Measurements from ENCODE around the gene PEDS1.

- TF ChIP-seq YY1 (IDR thresholded peaks at IDR 0.05) (peak; percentile 32), ATF3 (IDR thresholded peaks at IDR 0.05) (no peak), CTCF (IDR thresholded peaks at IDR 0.05; ENCODE audit: low read depth, low read length, missing input control) (no peak), MAX (IDR thresholded peaks at IDR 0.05) (no peak), RAD21 (IDR thresholded peaks at IDR 0.05) (no peak), TAF1 (conservative IDR thresholded peaks at IDR 0.05) (no peak), NR2F2 (IDR thresholded peaks at IDR 0.05) (no peak), SP1 (IDR thresholded peaks at IDR 0.05) (no peak), REST (IDR thresholded peaks at IDR 0.05) (no peak)
These were observed 6.5 kb downstream of the PEDS1 start for GRCh38 chr20:50146732-50147662.
